ENCODE data around the gene GPR153. TPM values are rescaled to one million over a fixed set of nuclear protein-coding genes. Genes with fewer than 3 reads are reported as not detected.

Gene GPR153
- total RNA-seq, 5 donors from 2014 or later (not counting 1 experiment from before 2014, with no cell fraction given), result 0.35 to 2.7 (median 0.72) TPM

- Histone ChIP-seq H3K27me3 (replicated peaks in 1 of 2; ENCODE audit: control insufficient read depth in 2 of 2, extremely low read depth in 1 of 2, insufficient read depth in 2 of 2, low read length in 1 of 2) (no peaks in the 10 kb centered on the region), H3K27ac (ENCODE audit: low read length) (no peak overlapping the region), H3K9me3 (no peaks in the 10 kb centered on the region), H3K4me3 (ENCODE audit: control insufficient read depth in 1 of 2, extremely low read depth in 1 of 2, low read length in 1 of 2) (no peak overlapping the region), H3K4me1 (ENCODE audit: control insufficient read depth in 1 of 2, extremely low read depth in 1 of 2, insufficient read depth in 2 of 2, low read length in 2 of 2) (no peaks in the 10 kb centered on the region), H3K36me3 (ENCODE audit: control insufficient read depth in 2 of 2, extremely low read depth in 1 of 2, insufficient read depth in 1 of 2, low read length in 1 of 2) (peaks cover 0 to 5% of the 10 kb centered on the region in 2 donors)
- DNase-seq (no peak), ATAC-seq (replicated peaks in 1 of 4) (no peak)
- ChIA-PET POLR2A (no interaction called here), CTCF (no interaction called here)
- Mint-ChIP-seq H3K27ac (no peak overlapping the region), H3K27me3 (no peaks in the 10 kb centered on the region), H3K4me1 (no peaks in the 10 kb centered on the region), H3K4me3 (no peak overlapping the region), H3K36me3 (no peaks in the 10 kb centered on the region), H3K9me3 (no peaks in the 10 kb centered on the region)
- WGBS (ENCODE audit: insufficient coverage), result 95% methylated on average over 10 of the region's 12 CpGs
Observed at GRCh38 chr1:6271554-6271953, 10.7 kb upstream of the GPR153 start.

- ATAC-seq (replicated peaks in 1 of 4), result no peak
- H3K27ac ChIP-seq (ENCODE audit: low read length), result no peak overlapping the region
- no peak overlapping the region for H3K4me3 ChIP-seq (ENCODE audit: control insufficient read depth in 1 of 2, extremely low read depth in 1 of 2, low read length in 1 of 2)
- no peaks in the 10 kb centered on the region for H3K9me3 ChIP-seq
- no peak for DNase-seq
- Mint-ChIP-seq H3K4me3 (no peak overlapping the region), H3K27ac (no peak overlapping the region), H3K4me1 (no peaks in the 10 kb centered on the region), H3K9me3 (no peaks in the 10 kb centered on the region), H3K36me3 (no peaks in the 10 kb centered on the region), H3K27me3 (no peaks in the 10 kb centered on the region)
- ChIA-PET CTCF (no interaction called here), POLR2A (no interaction called here)
- no peaks in the 10 kb centered on the region for H3K27me3 ChIP-seq (replicated peaks in 1 of 2; ENCODE audit: control insufficient read depth in 2 of 2, extremely low read depth in 1 of 2, insufficient read depth in 2 of 2, low read length in 1 of 2)
- H3K36me3 ChIP-seq (ENCODE audit: control insufficient read depth in 2 of 2, extremely low read depth in 1 of 2, insufficient read depth in 1 of 2, low read length in 1 of 2), result peaks cover 0 to 5% of the 10 kb centered on the region in 2 donors
- WGBS (ENCODE audit: insufficient coverage), result no CpG with 5 or more reads among the region's 4 CpGs
- no peaks in the 10 kb centered on the region for H3K4me1 ChIP-seq (ENCODE audit: control insufficient read depth in 1 of 2, extremely low read depth in 1 of 2, insufficient read depth in 2 of 2, low read length in 2 of 2)
Observed at GRCh38 chr1:6271006-6271405, 10.1 kb upstream of the GPR153 start.

GRCh38 chr1:6270401-6270800, 9.5 kb upstream of the GPR153 start:
- H3K9me3 ChIP-seq, result no peaks in the 10 kb centered on the region
- ATAC-seq (replicated peaks in 1 of 4) (no peak), DNase-seq (no peak)
- CTCF ChIA-PET, result no interaction called here
- Mint-ChIP-seq H3K27me3 (no peaks in the 10 kb centered on the region), H3K9me3 (no peaks in the 10 kb centered on the region), H3K4me1 (no peaks in the 10 kb centered on the region), H3K36me3 (no peaks in the 10 kb centered on the region), H3K4me3 (no peak overlapping the region), H3K27ac (no peak overlapping the region)
- 92% methylated on average over 8 of the region's 8 CpGs for WGBS (ENCODE audit: insufficient coverage)
- no peaks in the 10 kb centered on the region for H3K27me3 ChIP-seq (replicated peaks in 1 of 2; ENCODE audit: control insufficient read depth in 2 of 2, extremely low read depth in 1 of 2, insufficient read depth in 2 of 2, low read length in 1 of 2)
- H3K4me3 ChIP-seq (ENCODE audit: control insufficient read depth in 1 of 2, extremely low read depth in 1 of 2, low read length in 1 of 2), result no peak overlapping the region
- H3K4me1 ChIP-seq (ENCODE audit: control insufficient read depth in 1 of 2, extremely low read depth in 1 of 2, insufficient read depth in 2 of 2, low read length in 2 of 2), result no peaks in the 10 kb centered on the region
- peaks cover 0 to 5% of the 10 kb centered on the region in 2 donors for H3K36me3 ChIP-seq (ENCODE audit: control insufficient read depth in 2 of 2, extremely low read depth in 1 of 2, insufficient read depth in 1 of 2, low read length in 1 of 2)
- POLR2A ChIA-PET, result no interaction called here
- H3K27ac ChIP-seq (ENCODE audit: low read length), result no peak overlapping the region

GRCh38 chr1:6269720-6270400, 9.0 kb upstream of the GPR153 start:
- H3K27ac ChIP-seq (ENCODE audit: low read length), result no peak overlapping the region
- CTCF ChIA-PET, result no interaction called here

GRCh38 chr1:6269296-6269695, 8.4 kb upstream of the GPR153 start:
- ATAC-seq (replicated peaks in 1 of 4) (no peak), DNase-seq (no peak)
- Histone ChIP-seq H3K27ac (ENCODE audit: low read length) (no peak overlapping the region), H3K27me3 (replicated peaks in 1 of 2; ENCODE audit: control insufficient read depth in 2 of 2, extremely low read depth in 1 of 2, insufficient read depth in 2 of 2, low read length in 1 of 2) (no peaks in the 10 kb centered on the region), H3K4me1 (ENCODE audit: control insufficient read depth in 1 of 2, extremely low read depth in 1 of 2, insufficient read depth in 2 of 2, low read length in 2 of 2) (no peaks in the 10 kb centered on the region), H3K4me3 (ENCODE audit: control insufficient read depth in 1 of 2, extremely low read depth in 1 of 2, low read length in 1 of 2) (no peak overlapping the region), H3K36me3 (ENCODE audit: control insufficient read depth in 2 of 2, extremely low read depth in 1 of 2, insufficient read depth in 1 of 2, low read length in 1 of 2) (no peaks in the 10 kb centered on the region), H3K9me3 (no peaks in the 10 kb centered on the region)
- 99% methylated on average over 14 of the region's 14 CpGs for WGBS (ENCODE audit: insufficient coverage)
- Mint-ChIP-seq H3K27ac (no peak overlapping the region), H3K36me3 (no peaks in the 10 kb centered on the region), H3K4me3 (no peak overlapping the region), H3K4me1 (no peaks in the 10 kb centered on the region), H3K27me3 (no peaks in the 10 kb centered on the region), H3K9me3 (no peaks in the 10 kb centered on the region)
- CTCF ChIA-PET, result no interaction called here
- POLR2A ChIA-PET, result no interaction called here

More at GRCh38 chr1:6269720-6270400, 9.0 kb upstream of the GPR153 start:
- H3K4me3 ChIP-seq (ENCODE audit: control insufficient read depth in 1 of 2, extremely low read depth in 1 of 2, low read length in 1 of 2), result no peak overlapping the region
- no peaks in the 10 kb centered on the region for H3K9me3 ChIP-seq
- H3K36me3 Mint-ChIP-seq, result no peaks in the 10 kb centered on the region
- WGBS (ENCODE audit: insufficient coverage), result 87% methylated on average over 17 of the region's 22 CpGs
- peaks cover 0 to 3% of the 10 kb centered on the region in 2 donors for H3K36me3 ChIP-seq (ENCODE audit: control insufficient read depth in 2 of 2, extremely low read depth in 1 of 2, insufficient read depth in 1 of 2, low read length in 1 of 2)
- H3K4me1 ChIP-seq (ENCODE audit: control insufficient read depth in 1 of 2, extremely low read depth in 1 of 2, insufficient read depth in 2 of 2, low read length in 2 of 2), result no peaks in the 10 kb centered on the region
- ATAC-seq (replicated peaks in 1 of 4), result no peak
- no peaks in the 10 kb centered on the region for H3K27me3 ChIP-seq (replicated peaks in 1 of 2; ENCODE audit: control insufficient read depth in 2 of 2, extremely low read depth in 1 of 2, insufficient read depth in 2 of 2, low read length in 1 of 2)
- H3K9me3 Mint-ChIP-seq, result no peaks in the 10 kb centered on the region
- no peaks in the 10 kb centered on the region for H3K27me3 Mint-ChIP-seq
- no peaks in the 10 kb centered on the region for H3K4me1 Mint-ChIP-seq
- no peak overlapping the region for H3K27ac Mint-ChIP-seq
- no peak for DNase-seq
- no peak overlapping the region for H3K4me3 Mint-ChIP-seq
- POLR2A ChIA-PET, result no interaction called here

- H3K9me3 Mint-ChIP-seq, result no peaks in the 10 kb centered on the region
- no peaks in the 10 kb centered on the region for H3K4me1 Mint-ChIP-seq
- no peaks in the 10 kb centered on the region for H3K36me3 ChIP-seq (ENCODE audit: control insufficient read depth in 2 of 2, extremely low read depth in 1 of 2, insufficient read depth in 1 of 2, low read length in 1 of 2)
- POLR2A ChIA-PET, result no interaction called here
- H3K36me3 Mint-ChIP-seq, result no peaks in the 10 kb centered on the region
- no peak overlapping the region for H3K27ac Mint-ChIP-seq
- no peaks in the 10 kb centered on the region for H3K4me1 ChIP-seq (ENCODE audit: control insufficient read depth in 1 of 2, extremely low read depth in 1 of 2, insufficient read depth in 2 of 2, low read length in 2 of 2)
- H3K9me3 ChIP-seq, result no peaks in the 10 kb centered on the region
- no peak overlapping the region for H3K27ac ChIP-seq (ENCODE audit: low read length)
- H3K4me3 ChIP-seq (ENCODE audit: control insufficient read depth in 1 of 2, extremely low read depth in 1 of 2, low read length in 1 of 2), result no peak overlapping the region
- no peak overlapping the region for H3K4me3 Mint-ChIP-seq
- peaks cover 0 to under 1% of the 10 kb centered on the region in 2 donors for H3K27me3 Mint-ChIP-seq
- CTCF ChIA-PET, result no interaction called here
- WGBS (ENCODE audit: insufficient coverage), result 98% methylated on average over 8 of the region's 21 CpGs
- DNase-seq, result no peak
- peaks cover 0 to 6% of the 10 kb centered on the region in 2 experiments for H3K27me3 ChIP-seq (replicated peaks in 1 of 2; ENCODE audit: control insufficient read depth in 2 of 2, extremely low read depth in 1 of 2, insufficient read depth in 2 of 2, low read length in 1 of 2)
- ATAC-seq (replicated peaks in 1 of 4), result no peak
Observed at GRCh38 chr1:6268415-6268814, 7.5 kb upstream of the GPR153 start.

Measured in T-cell (primary cell).